Liver (tissue), 9 donors: ENCODE measurements around the gene NECTIN1. TPM values are rescaled to one million over a fixed set of nuclear protein-coding genes. Genes with fewer than 3 reads are reported as not detected.

Experiments
- DNase-seq: peaks from one replicate; pipeline ENCODE4 v3.0.0-alpha.2; 2017; ENCODE audit warnings: low spot score
- H3K27ac ChIP-seq, 2 donors: one replicate each; pipeline ENCODE4 v1.7.0; 2013; ENCODE audit warnings: inconsistent platforms in 2 of 2, low read length in 2 of 2, control low read depth in 1 of 2, low read depth in 1 of 2, mild to moderate bottlenecking in 1 of 2
- H3K27me3 ChIP-seq, 4 donors: one replicate each; pipeline versions ENCODE4 v1.6.1 to v1.7.0; 2013; ENCODE audit warnings: low read length in 3 of 4, inconsistent platforms in 1 of 4, mild to moderate bottlenecking in 1 of 4, moderate library complexity in 1 of 4; ENCODE audit not compliant: control insufficient read depth in 4 of 4, insufficient read depth in 4 of 4
- H3K36me3 ChIP-seq, 4 donors: one replicate each; pipeline versions ENCODE4 v1.6.1 to v1.7.0; 2013; ENCODE audit warnings: low read length in 3 of 4, mild to moderate bottlenecking in 3 of 4, low read depth in 1 of 4, moderate library complexity in 1 of 4; ENCODE audit not compliant: control insufficient read depth in 4 of 4, insufficient read depth in 3 of 4
- H3K4me1 ChIP-seq, 4 donors: one replicate each; pipeline versions ENCODE4 v1.6.1 to v1.7.0; 2013; ENCODE audit warnings: low read length in 3 of 4, mild to moderate bottlenecking in 3 of 4, moderate library complexity in 1 of 4; ENCODE audit not compliant: control insufficient read depth in 4 of 4, insufficient read depth in 4 of 4
- H3K4me3 ChIP-seq, 3 donors: one replicate each; pipeline versions ENCODE4 v1.6.1 to v1.7.0; 2013; ENCODE audit warnings: low read length in 3 of 3, control low read depth in 1 of 3, low read depth in 1 of 3, mild to moderate bottlenecking in 1 of 3
- H3K9ac ChIP-seq, 2 donors: one replicate each; pipeline ENCODE4 v1.7.0; 2013; ENCODE audit warnings: low read length in 2 of 2, mild to moderate bottlenecking in 2 of 2, moderate library complexity in 2 of 2, control low read depth in 1 of 2, low read depth in 1 of 2
- H3K9me3 ChIP-seq, 4 donors: one replicate each; pipeline versions ENCODE4 v1.6.1 to v1.7.0; 2013; ENCODE audit warnings: low read length in 3 of 4; ENCODE audit not compliant: control insufficient read depth in 4 of 4
- FOXA1 ChIP-seq: IDR thresholded peaks from 2 replicates; pipeline ENCODE4 v1.6.1; 2016; ENCODE audit warnings: antibody characterized with exemption
- FOXA2 ChIP-seq: IDR thresholded peaks from 2 replicates; pipeline ENCODE4 v1.6.1; 2016; ENCODE audit warnings: antibody characterized with exemption
- GABPA ChIP-seq, 2 donors: IDR thresholded peaks in 1 of 2; conservative IDR thresholded peaks in 1 of 2; 2 replicates each; pipeline ENCODE4 v1.6.1; 2016; ENCODE audit warnings: antibody characterized with exemption in 2 of 2, mild to moderate bottlenecking in 1 of 2, moderate library complexity in 1 of 2
- HNF4A ChIP-seq, 2 donors: conservative IDR thresholded peaks; 2 replicates each; pipeline ENCODE4 v1.6.1; 2016; ENCODE audit warnings: antibody characterized with exemption in 2 of 2, mild to moderate bottlenecking in 2 of 2
- HNF4G ChIP-seq: IDR thresholded peaks from 2 replicates; pipeline ENCODE4 v1.6.1; 2016; ENCODE audit warnings: antibody characterized with exemption
- JUND ChIP-seq, 2 donors: IDR thresholded peaks; 2 replicates each; pipeline ENCODE4 v1.6.1; 2016; ENCODE audit warnings: antibody characterized with exemption in 2 of 2
- NR2F2 ChIP-seq: IDR thresholded peaks from 2 replicates; pipeline ENCODE4 v1.6.1; 2016; ENCODE audit warnings: antibody characterized with exemption
- RAD21 ChIP-seq, 2 donors: IDR thresholded peaks; 2 replicates each; pipeline ENCODE4 v1.6.1; 2016; ENCODE audit warnings: antibody characterized with exemption in 2 of 2, mild to moderate bottlenecking in 2 of 2
- RXRA ChIP-seq, 2 donors: IDR thresholded peaks; 2 replicates each; pipeline ENCODE4 v1.6.1; 2017 to 2018; ENCODE audit warnings: antibody characterized with exemption in 2 of 2, mild to moderate bottlenecking in 1 of 2
- TAF1 ChIP-seq: conservative IDR thresholded peaks from 2 replicates; pipeline ENCODE4 v1.6.1; 2016; ENCODE audit warnings: antibody characterized with exemption, mild to moderate bottlenecking
- YY1 ChIP-seq: IDR thresholded peaks from 2 replicates; pipeline ENCODE4 v1.6.1; 2016; ENCODE audit warnings: antibody characterized with exemption, mild to moderate bottlenecking
- WGBS: extraction: QIAGEN DNeasy Blood & Tissue Kit; methylation state at CpG from one replicate; pipeline ENCODE4 v1.1.7; 2013; 5-methylcytosine and 5-hydroxymethylcytosine counted together
- polyA plus RNA-seq, 2 donors: library from polyadenylated mRNA; stranded (reverse) in 1 of 2; unstranded in 1 of 2; fragments of 200-250 nt in 1 of 2; fragments of >200 nt in 1 of 2; fragmentation: Nextera tagmentation in 1 of 2; extraction: Ambion mirVana in 1 of 2; gene quantifications; one replicate each; pipeline versions ENCODE4 v1.2.1 to v1.2.3, GENCODE V29; 2013 to 2015
- total RNA-seq, 2 donors: library from RNA; depleted of rRNA; stranded (reverse); fragments of >200 nt; gene quantifications; one replicate each; pipeline ENCODE4 v1.2.3, GENCODE V29; 2014
- TF ChIP-seq, protein P1 (sequence below): IDR thresholded peaks from 2 replicates; pipeline ENCODE4 v1.6.1; 2016; ENCODE audit warnings: antibody characterized with exemption, mild to moderate bottlenecking
- TF ChIP-seq, protein P2 (sequence below): IDR thresholded peaks from 2 replicates; pipeline ENCODE4 v1.6.1; 2016; ENCODE audit warnings: antibody characterized with exemption
- TF ChIP-seq, protein P3 (sequence below): fragments of 150-350 bp; IDR thresholded peaks from 2 replicates; pipeline ENCODE4 v1.5.1; 2017; ENCODE audit warnings: improper control_type of control experiment, low read depth, low read length; ENCODE audit not compliant: missing input control
- TF ChIP-seq, protein P4 (sequence below): IDR thresholded peaks from 2 replicates; pipeline ENCODE4 v1.6.1; 2016; ENCODE audit warnings: antibody characterized with exemption
- TF ChIP-seq, protein P5 (sequence below): IDR thresholded peaks from 2 replicates; pipeline ENCODE4 v1.6.1; 2016; ENCODE audit warnings: antibody characterized with exemption
- donor health status: healthy.
- donor health status: healthy.
- donor health status: healthy.
- donor health status: healthy.
- donor health status: healthy.

Gene NECTIN1
- total and polyA plus RNA-seq, 4 donors = 0.69 to 7.7 (median 5.0) TPM

DNA sequence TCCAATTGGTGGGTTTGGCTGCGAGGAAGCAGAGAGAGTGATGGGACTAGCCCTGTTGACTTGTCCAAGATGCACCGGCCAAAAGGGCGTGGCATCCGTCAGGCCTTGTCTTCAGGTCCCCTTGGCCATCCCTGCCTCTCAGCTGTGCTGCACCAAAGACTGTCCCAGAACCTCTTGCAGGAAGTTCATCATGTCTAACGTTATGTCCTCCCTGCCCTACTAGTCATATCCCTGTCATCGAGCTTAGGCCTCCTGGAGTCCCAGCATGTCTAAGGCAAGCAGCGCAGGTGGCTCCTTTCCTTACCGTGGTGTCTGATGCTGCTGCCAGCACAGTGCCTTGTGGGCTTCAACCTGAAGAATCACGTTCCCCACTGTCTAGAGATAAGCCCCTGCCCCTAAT is 51.2 kb downstream of the NECTIN1 start:
- WGBS = 97% methylated on average over 9 of the region's 9 CpGs
- H3K4me1 ChIP-seq = peaks cover 0 to 4% (median 0%) of the 10 kb centered on the region in 4 donors
- DNase-seq = no peak
- no peak overlapping the region for H3K9ac ChIP-seq
- H3K4me3 ChIP-seq = no peak overlapping the region
- H3K36me3 ChIP-seq = peaks cover 0 to 9% (median 0%) of the 10 kb centered on the region in 4 donors
- H3K27me3 ChIP-seq = no peaks in the 10 kb centered on the region
- TF ChIP-seq, protein P1, sequence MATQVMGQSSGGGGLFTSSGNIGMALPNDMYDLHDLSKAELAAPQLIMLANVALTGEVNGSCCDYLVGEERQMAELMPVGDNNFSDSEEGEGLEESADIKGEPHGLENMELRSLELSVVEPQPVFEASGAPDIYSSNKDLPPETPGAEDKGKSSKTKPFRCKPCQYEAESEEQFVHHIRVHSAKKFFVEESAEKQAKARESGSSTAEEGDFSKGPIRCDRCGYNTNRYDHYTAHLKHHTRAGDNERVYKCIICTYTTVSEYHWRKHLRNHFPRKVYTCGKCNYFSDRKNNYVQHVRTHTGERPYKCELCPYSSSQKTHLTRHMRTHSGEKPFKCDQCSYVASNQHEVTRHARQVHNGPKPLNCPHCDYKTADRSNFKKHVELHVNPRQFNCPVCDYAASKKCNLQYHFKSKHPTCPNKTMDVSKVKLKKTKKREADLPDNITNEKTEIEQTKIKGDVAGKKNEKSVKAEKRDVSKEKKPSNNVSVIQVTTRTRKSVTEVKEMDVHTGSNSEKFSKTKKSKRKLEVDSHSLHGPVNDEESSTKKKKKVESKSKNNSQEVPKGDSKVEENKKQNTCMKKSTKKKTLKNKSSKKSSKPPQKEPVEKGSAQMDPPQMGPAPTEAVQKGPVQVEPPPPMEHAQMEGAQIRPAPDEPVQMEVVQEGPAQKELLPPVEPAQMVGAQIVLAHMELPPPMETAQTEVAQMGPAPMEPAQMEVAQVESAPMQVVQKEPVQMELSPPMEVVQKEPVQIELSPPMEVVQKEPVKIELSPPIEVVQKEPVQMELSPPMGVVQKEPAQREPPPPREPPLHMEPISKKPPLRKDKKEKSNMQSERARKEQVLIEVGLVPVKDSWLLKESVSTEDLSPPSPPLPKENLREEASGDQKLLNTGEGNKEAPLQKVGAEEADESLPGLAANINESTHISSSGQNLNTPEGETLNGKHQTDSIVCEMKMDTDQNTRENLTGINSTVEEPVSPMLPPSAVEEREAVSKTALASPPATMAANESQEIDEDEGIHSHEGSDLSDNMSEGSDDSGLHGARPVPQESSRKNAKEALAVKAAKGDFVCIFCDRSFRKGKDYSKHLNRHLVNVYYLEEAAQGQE = no peak
- TF ChIP-seq NR2F2 (no peak), RXRA (IDR thresholded peaks at IDR 0.05) (no peak), GABPA (IDR thresholded peaks at IDR 0.05 in 1 of 2, conservative IDR thresholded peaks at IDR 0.05 in 1 of 2) (no peak), TAF1 (no peak), FOXA1 (no peak), FOXA2 (no peak), JUND (IDR thresholded peaks at IDR 0.05) (no peak), HNF4A (conservative IDR thresholded peaks at IDR 0.05) (no peak), RAD21 (IDR thresholded peaks at IDR 0.05) (no peak), HNF4G (no peak), YY1 (no peak)
- TF ChIP-seq, protein P2, sequence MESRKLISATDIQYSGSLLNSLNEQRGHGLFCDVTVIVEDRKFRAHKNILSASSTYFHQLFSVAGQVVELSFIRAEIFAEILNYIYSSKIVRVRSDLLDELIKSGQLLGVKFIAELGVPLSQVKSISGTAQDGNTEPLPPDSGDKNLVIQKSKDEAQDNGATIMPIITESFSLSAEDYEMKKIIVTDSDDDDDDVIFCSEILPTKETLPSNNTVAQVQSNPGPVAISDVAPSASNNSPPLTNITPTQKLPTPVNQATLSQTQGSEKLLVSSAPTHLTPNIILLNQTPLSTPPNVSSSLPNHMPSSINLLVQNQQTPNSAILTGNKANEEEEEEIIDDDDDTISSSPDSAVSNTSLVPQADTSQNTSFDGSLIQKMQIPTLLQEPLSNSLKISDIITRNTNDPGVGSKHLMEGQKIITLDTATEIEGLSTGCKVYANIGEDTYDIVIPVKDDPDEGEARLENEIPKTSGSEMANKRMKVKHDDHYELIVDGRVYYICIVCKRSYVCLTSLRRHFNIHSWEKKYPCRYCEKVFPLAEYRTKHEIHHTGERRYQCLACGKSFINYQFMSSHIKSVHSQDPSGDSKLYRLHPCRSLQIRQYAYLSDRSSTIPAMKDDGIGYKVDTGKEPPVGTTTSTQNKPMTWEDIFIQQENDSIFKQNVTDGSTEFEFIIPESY = no peak
- TF ChIP-seq, protein P3, sequence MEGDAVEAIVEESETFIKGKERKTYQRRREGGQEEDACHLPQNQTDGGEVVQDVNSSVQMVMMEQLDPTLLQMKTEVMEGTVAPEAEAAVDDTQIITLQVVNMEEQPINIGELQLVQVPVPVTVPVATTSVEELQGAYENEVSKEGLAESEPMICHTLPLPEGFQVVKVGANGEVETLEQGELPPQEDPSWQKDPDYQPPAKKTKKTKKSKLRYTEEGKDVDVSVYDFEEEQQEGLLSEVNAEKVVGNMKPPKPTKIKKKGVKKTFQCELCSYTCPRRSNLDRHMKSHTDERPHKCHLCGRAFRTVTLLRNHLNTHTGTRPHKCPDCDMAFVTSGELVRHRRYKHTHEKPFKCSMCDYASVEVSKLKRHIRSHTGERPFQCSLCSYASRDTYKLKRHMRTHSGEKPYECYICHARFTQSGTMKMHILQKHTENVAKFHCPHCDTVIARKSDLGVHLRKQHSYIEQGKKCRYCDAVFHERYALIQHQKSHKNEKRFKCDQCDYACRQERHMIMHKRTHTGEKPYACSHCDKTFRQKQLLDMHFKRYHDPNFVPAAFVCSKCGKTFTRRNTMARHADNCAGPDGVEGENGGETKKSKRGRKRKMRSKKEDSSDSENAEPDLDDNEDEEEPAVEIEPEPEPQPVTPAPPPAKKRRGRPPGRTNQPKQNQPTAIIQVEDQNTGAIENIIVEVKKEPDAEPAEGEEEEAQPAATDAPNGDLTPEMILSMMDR = no peak
- TF ChIP-seq, protein P4, sequence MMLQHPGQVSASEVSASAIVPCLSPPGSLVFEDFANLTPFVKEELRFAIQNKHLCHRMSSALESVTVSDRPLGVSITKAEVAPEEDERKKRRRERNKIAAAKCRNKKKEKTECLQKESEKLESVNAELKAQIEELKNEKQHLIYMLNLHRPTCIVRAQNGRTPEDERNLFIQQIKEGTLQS = no peak
- TF ChIP-seq, protein P5, sequence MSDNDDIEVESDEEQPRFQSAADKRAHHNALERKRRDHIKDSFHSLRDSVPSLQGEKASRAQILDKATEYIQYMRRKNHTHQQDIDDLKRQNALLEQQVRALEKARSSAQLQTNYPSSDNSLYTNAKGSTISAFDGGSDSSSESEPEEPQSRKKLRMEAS = no peak
- no peaks in the 10 kb centered on the region for H3K9me3 ChIP-seq
- no peak overlapping the region for H3K27ac ChIP-seq
